A673 (cell line): ENCODE results near the gene SMG7. TPM values are rescaled to one million over a fixed set of nuclear protein-coding genes. Genes with fewer than 3 reads are reported as not detected.

Experiments
- BruUV-seq: library from RNA; stranded (reverse); fragments of 400-500 nt; replicated peaks from 2 replicates; lab custom pipeline; 2021; lab: Mats Ljungman, UMichigan
- CTCF ChIA-PET: fragments of 300-600 bp; sonication (Branson Sonifier 250); formaldehyde crosslinking; loops from one replicate; lab custom pipeline; 2022; ENCODE audit warnings: antibody characterized with exemption; lab: Charles Lee
- POLR2A ChIA-PET: fragments of 300-600 bp; sonication (Branson Sonifier 250); formaldehyde crosslinking; loops from one replicate; lab custom pipeline; 2022; ENCODE audit warnings: antibody characterized with exemption; ENCODE audit not compliant: low non-redundant PET; lab: Charles Lee
- DNase-seq: peaks from one replicate; pipeline ENCODE4 v3.0.0-alpha.2; 2015; ENCODE audit warnings: low spot score
- H3K27ac ChIP-seq: fragments of 200-600 bp; sonication (generic); 2 replicates; pipeline ENCODE4 v1.5.1; 2016; ENCODE audit warnings: mixed run types, low read depth, mild to moderate bottlenecking, mixed read lengths, antibody characterized with exemption, low read length; ENCODE audit not compliant: poor library complexity, severe bottlenecking
- H3K27me3 ChIP-seq: fragments of 200-600 bp; sonication (generic); replicated peaks from 2 replicates; pipeline ENCODE4 v1.6.1; 2017; ENCODE audit warnings: mixed run types, low read depth, mild to moderate bottlenecking, mixed read lengths, antibody characterized with exemption, low read length; ENCODE audit not compliant: insufficient read depth, poor library complexity
- H3K36me3 ChIP-seq: fragments of 200-600 bp; sonication (generic); 2 replicates; pipeline ENCODE4 v1.6.1; 2016; ENCODE audit warnings: mixed run types, mild to moderate bottlenecking, mixed read lengths, antibody characterized with exemption, low read length; ENCODE audit not compliant: insufficient read depth, poor library complexity, severe bottlenecking
- H3K4me1 ChIP-seq: fragments of 200-600 bp; sonication (generic); 2 replicates; pipeline ENCODE4 v1.6.1; 2017; ENCODE audit warnings: mixed run types, mild to moderate bottlenecking, mixed read lengths, antibody characterized with exemption, low read length; ENCODE audit not compliant: insufficient read depth, poor library complexity, severe bottlenecking
- H3K4me3 ChIP-seq: fragments of 200-600 bp; sonication (generic); 2 replicates; pipeline ENCODE4 v1.5.1; 2016; ENCODE audit warnings: low read depth, mixed run types, mild to moderate bottlenecking, mixed read lengths, low read length; ENCODE audit not compliant: poor library complexity, severe bottlenecking
- H3K9me3 ChIP-seq: fragments of 200-600 bp; sonication (generic); 2 replicates; pipeline ENCODE4 v1.6.1; 2016; ENCODE audit warnings: mixed run types, low read depth, mild to moderate bottlenecking, mixed read lengths, antibody characterized with exemption, low read length; ENCODE audit not compliant: poor library complexity, severe bottlenecking
- CTCF ChIP-seq: fragments of 300-800, 200-600 bp; sonication (generic); conservative IDR thresholded peaks from 2 replicates; pipeline ENCODE4 v1.5.1; 2017; ENCODE audit warnings: low read depth, mild to moderate bottlenecking, antibody characterized with exemption, low read length, moderate library complexity, mixed read lengths
- EZH2 ChIP-seq: fragments of 200-600 bp; sonication (generic); IDR thresholded peaks from 2 replicates; pipeline ENCODE4 v1.6.1; 2017; ENCODE audit warnings: borderline replicate concordance, low read depth, mild to moderate bottlenecking, mixed read lengths, antibody characterized with exemption, low read length; ENCODE audit not compliant: poor library complexity, severe bottlenecking
- intact Hi-C: fragments of 100-400 bp; cut with micrococcal nuclease; formaldehyde crosslinking; loops from one replicate; pipeline ENCODE4 v1.10.0; 2022; ENCODE audit not compliant: unreplicated experiment
- total RNA-seq: library from RNA; stranded (reverse); gene quantifications from 2 replicates; pipeline ENCODE4 v1.2.3, GENCODE V29; 2021

The SMG7 gene
- total RNA-seq, 1 experiment from 2014 or later, result 90.7 TPM

- Histone ChIP-seq H3K4me1 (no peaks in the 10 kb centered on the region), H3K36me3 (peaks cover 21% of the 10 kb centered on the region), H3K27ac (no peak overlapping the region), H3K27me3 (no peaks in the 10 kb centered on the region), H3K4me3 (no peak overlapping the region), H3K9me3 (no peaks in the 10 kb centered on the region)
- intact Hi-C loops, result no loop called here
- ChIA-PET POLR2A (no interaction called here), CTCF (no interaction called here)
- DNase-seq, result no peak
- TF ChIP-seq CTCF (no peak), EZH2 (no peak)
- BruUV-seq, result no TSS peak
Measured at GRCh38 chr1:183522104-183522503, 49.8 kb downstream of the SMG7 start.

GRCh38 chr1:183528577-183528976 lies 56.3 kb downstream of the SMG7 start:
- ChIA-PET POLR2A (no interaction called here), CTCF (no interaction called here)
- Histone ChIP-seq H3K36me3 (peaks cover 35% of the 10 kb centered on the region), H3K27me3 (no peaks in the 10 kb centered on the region), H3K27ac (no peak overlapping the region), H3K9me3 (no peaks in the 10 kb centered on the region), H3K4me1 (peaks cover 10% of the 10 kb centered on the region), H3K4me3 (no peak overlapping the region)
- intact Hi-C loops, result no loop called here
- DNase-seq, result no peak
- no TSS peak for BruUV-seq
- no peak for TF ChIP-seq CTCF
- TF ChIP-seq EZH2, result no peak

- H3K27me3 ChIP-seq, result no peaks in the 10 kb centered on the region
- H3K4me1 ChIP-seq, result peaks cover 10% of the 10 kb centered on the region
- H3K27ac ChIP-seq, result no peak overlapping the region
- CTCF ChIA-PET, result no interaction called here
- BruUV-seq, result no TSS peak
- intact Hi-C loops, result no loop called here
- TF ChIP-seq EZH2 (no peak), CTCF (no peak)
- no peak for DNase-seq
- H3K4me3 ChIP-seq, result no peak overlapping the region
- H3K9me3 ChIP-seq, result no peaks in the 10 kb centered on the region
- peaks cover 59% of the 10 kb centered on the region for H3K36me3 ChIP-seq
- POLR2A ChIA-PET, result no interaction called here
Measured at GRCh38 chr1:183533617-183534174, 61.4 kb downstream of the SMG7 start.
